Superior temporal gyrus (tissue), 1 donor: Measurements from ENCODE around the gene TNFRSF1A.
A peak's percentile ranks its signal among the peaks of the same experiment; 100 is the strongest.

ENCODE experiments used
- DNase-seq: peaks from one replicate; pipeline ENCODE4 v3.0.0-alpha.2; 2016; ENCODE audit errors: extremely low spot score

TNFRSF1A gene

GRCh38 chr12:6374028-6374785 is 32.3 kb upstream of the TNFRSF1A start:
- DNase-seq = no peak

GRCh38 chr12:6373022-6373787 is 31.3 kb upstream of the TNFRSF1A start:
- DNase-seq = no peak

GRCh38 chr12:6372403-6373003 is 30.6 kb upstream of the TNFRSF1A start:
- DNase-seq = no peak

GRCh38 chr12:6370994-6371754 is 29.3 kb upstream of the TNFRSF1A start:
- no peak for DNase-seq

GRCh38 chr12:6370576-6370935 is 28.7 kb upstream of the TNFRSF1A start:
- DNase-seq = no peak

GRCh38 chr12:6369916-6370575 is 28.2 kb upstream of the TNFRSF1A start:
- DNase-seq = no peak

- no peak for DNase-seq
These were observed 27.1 kb upstream of the TNFRSF1A start for GRCh38 chr12:6368906-6369525.

- no peak for DNase-seq
These were observed 26.4 kb upstream of the TNFRSF1A start for GRCh38 chr12:6367969-6368892.

GRCh38 chr12:6367065-6367968 is 25.4 kb upstream of the TNFRSF1A start:
- DNase-seq = peak; percentile 25

GRCh38 chr12:6364044-6364374 is 22.1 kb upstream of the TNFRSF1A start:
- no peak for DNase-seq

GRCh38 chr12:6363330-6364043 is 21.6 kb upstream of the TNFRSF1A start:
- DNase-seq = no peak

GRCh38 chr12:6363010-6363329 is 21.1 kb upstream of the TNFRSF1A start:
- no peak for DNase-seq

GRCh38 chr12:6362403-6362802 is 20.5 kb upstream of the TNFRSF1A start:
- DNase-seq = no peak

GRCh38 chr12:6361834-6362233 is 20.0 kb upstream of the TNFRSF1A start:
- no peak for DNase-seq

GRCh38 chr12:6360578-6361490 is 19.0 kb upstream of the TNFRSF1A start:
- no peak for DNase-seq

- no peak for DNase-seq
These were observed 18.2 kb upstream of the TNFRSF1A start for GRCh38 chr12:6360080-6360571.

GRCh38 chr12:6358881-6359280 is 17.0 kb upstream of the TNFRSF1A start:
- no peak for DNase-seq
